ENCODE data around the gene GRM3.

Gene GRM3

DNA sequence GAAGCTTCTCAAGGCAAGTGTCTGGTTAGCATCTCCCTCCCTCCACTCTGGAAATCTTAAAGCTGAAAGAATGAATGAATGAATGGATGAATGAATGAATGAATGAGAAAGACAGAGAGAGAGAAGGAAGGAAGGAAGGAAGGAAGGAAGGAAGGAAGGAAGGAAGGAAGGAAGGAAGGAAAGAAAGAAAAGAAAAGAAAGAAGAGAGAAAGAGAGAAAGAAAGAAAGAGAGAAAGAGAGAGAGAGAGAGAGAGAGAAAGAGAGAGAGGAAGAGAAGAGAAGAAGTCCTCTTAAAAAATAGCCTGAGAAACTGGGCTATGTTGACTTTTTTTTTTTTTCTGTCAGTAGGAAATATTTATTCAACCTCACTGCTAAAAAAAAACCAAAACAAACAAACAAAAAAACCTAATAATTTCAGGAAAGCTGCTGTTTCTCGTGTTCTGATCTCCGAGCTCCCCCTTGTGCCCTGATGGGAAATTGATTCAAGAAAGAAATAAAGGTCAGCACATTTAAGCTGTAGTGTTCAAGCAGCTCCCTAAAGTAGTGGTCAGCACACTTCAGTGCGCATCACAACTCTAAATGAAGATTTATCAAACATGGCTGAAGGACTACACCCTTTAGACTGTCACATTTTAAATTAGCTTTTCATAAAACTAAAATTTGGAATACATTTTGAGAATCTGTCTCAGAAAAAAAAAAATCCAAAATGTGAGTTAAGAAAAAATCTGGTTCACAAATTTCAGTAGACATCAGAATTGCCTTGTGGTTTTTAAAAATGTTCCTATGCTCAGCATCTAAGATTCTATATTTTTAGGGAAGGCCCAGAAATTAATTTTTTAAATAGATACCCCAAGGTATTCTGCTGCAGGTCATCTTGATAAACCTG is 261.5 kb downstream of the GRM3 start:
- no peak for DNase-seq (ENCODE audit: low read depth)
- no peak overlapping the region for H3K4me3 ChIP-seq (ENCODE audit: low read depth, low read length)
- TF ChIP-seq CTCF (IDR thresholded peaks at IDR 0.05; ENCODE audit: control insufficient read depth, extremely low read depth, insufficient read depth) = peak; percentile 75

- no peak for TF ChIP-seq CTCF (IDR thresholded peaks at IDR 0.05; ENCODE audit: control insufficient read depth, extremely low read depth, insufficient read depth)
- DNase-seq (ENCODE audit: low read depth) = no peak
- H3K4me3 ChIP-seq (ENCODE audit: low read depth, low read length) = no peak overlapping the region
Observed at GRCh38 chr7:86908948-86909347, 265.2 kb downstream of the GRM3 start.

DNA sequence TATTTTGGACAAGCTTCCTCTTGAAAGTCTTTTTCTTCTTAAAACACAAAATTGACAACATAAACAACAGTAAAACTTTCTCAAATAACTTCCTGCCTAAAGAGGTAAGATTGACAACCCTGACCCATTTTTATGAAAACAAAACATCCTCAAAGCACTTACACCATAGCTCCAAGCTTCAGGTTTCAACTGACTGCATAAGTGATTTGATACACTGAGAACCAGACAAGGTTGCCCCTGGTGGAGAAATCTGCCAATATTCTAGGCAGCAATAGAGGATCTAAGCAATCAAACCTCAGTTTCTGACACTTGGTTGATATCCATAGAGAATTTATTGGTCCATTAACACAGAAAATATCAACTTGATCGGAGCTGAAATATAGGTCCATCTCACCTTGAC is 267.9 kb downstream of the GRM3 start:
- no peak overlapping the region for H3K4me3 ChIP-seq (ENCODE audit: low read depth, low read length)
- TF ChIP-seq CTCF (IDR thresholded peaks at IDR 0.05; ENCODE audit: control insufficient read depth, extremely low read depth, insufficient read depth) = no peak
- no peak for DNase-seq (ENCODE audit: low read depth)

- no peak for DNase-seq (ENCODE audit: low read depth)
- no peak for TF ChIP-seq CTCF (IDR thresholded peaks at IDR 0.05; ENCODE audit: control insufficient read depth, extremely low read depth, insufficient read depth)
- H3K4me3 ChIP-seq (ENCODE audit: low read depth, low read length) = no peak overlapping the region
Observed at GRCh38 chr7:86913709-86914108, 270.0 kb downstream of the GRM3 start.
